HEK293 (cell line): ENCODE data around the gene TSHZ2.

Experiments
- CTCF ChIA-PET: fragments of 350-600 bp; formaldehyde crosslinking; extraction: SDS; loops from one replicate; lab custom pipeline; 2021; ENCODE audit warnings: antibody characterized with exemption; lab: Yijun Ruan, JAX
- POLR2A ChIA-PET: fragments of 300-600 bp; formaldehyde crosslinking; extraction: SDS; loops from one replicate; lab custom pipeline; 2020; ENCODE audit warnings: antibody characterized with exemption, inconsistent platforms; lab: Yijun Ruan, JAX
- H3K27ac ChIP-seq: fragments of 200-500 bp; sonication (Bioruptor generic); 2 replicates; pipeline ENCODE4 v1.5.1; 2014; ENCODE audit warnings: low read depth, low read length, control low read depth, inconsistent platforms; ENCODE audit errors: extremely low read depth
- H3K36me3 ChIP-seq, 2 experiments: fragments of 200-500 bp in 1 of 2; sonication (Bioruptor generic) in 1 of 2; 1 replicate in 1 of 2; 2 replicates in 1 of 2; pipeline ENCODE4 v1.5.1; 2014 to 2017; ENCODE audit warnings: inconsistent platforms in 2 of 2, low read length in 2 of 2; ENCODE audit not compliant: control insufficient read depth in 2 of 2, insufficient read depth in 1 of 2
- H3K4me1 ChIP-seq: fragments of 200-500 bp; sonication (Bioruptor generic); 2 replicates; pipeline ENCODE4 v1.5.1; 2014; ENCODE audit warnings: mild to moderate bottlenecking, low read length, inconsistent platforms; ENCODE audit not compliant: control insufficient read depth, insufficient read depth
- H3K4me3 ChIP-seq: 2 replicates; pipeline ENCODE4 v1.5.1; 2011; ENCODE audit warnings: low read depth, mild to moderate bottlenecking, control low read depth, low read length, moderate library complexity
- H3K9me3 ChIP-seq: fragments of 200-500 bp; sonication (Bioruptor generic); 2 replicates; pipeline ENCODE4 v1.5.1; 2014; ENCODE audit warnings: low read depth, low read length, inconsistent platforms; ENCODE audit not compliant: control insufficient read depth, insufficient read depth
- BCL11B ChIP-seq: fragments of 450-650 bp; formaldehyde crosslinking; IDR thresholded peaks from 2 replicates; pipeline ENCODE4 v1.5.1; 2016; ENCODE audit warnings: low read depth, missing biosample characterization, missing genetic modification characterization
- GLI2 ChIP-seq: fragments of 450-650 bp; formaldehyde crosslinking; IDR thresholded peaks from 2 replicates; pipeline ENCODE4; 2017; ENCODE audit warnings: missing biosample characterization, missing genetic modification characterization, low read depth, borderline replicate concordance
- GLIS2 ChIP-seq: fragments of 450-650 bp; formaldehyde crosslinking; IDR thresholded peaks from 2 replicates; pipeline ENCODE4 v1.5.1; 2016; ENCODE audit warnings: missing biosample characterization, missing genetic modification characterization
- OVOL3 ChIP-seq: fragments of 450-650 bp; formaldehyde crosslinking; IDR thresholded peaks from 2 replicates; pipeline ENCODE4 v1.5.1; 2016; ENCODE audit warnings: missing biosample characterization, missing genetic modification characterization
- PRDM2 ChIP-seq: fragments of 450-650 bp; formaldehyde crosslinking; IDR thresholded peaks from 2 replicates; pipeline ENCODE4 v1.5.1; 2016; ENCODE audit warnings: missing biosample characterization, missing genetic modification characterization, borderline replicate concordance
- ZBTB21 ChIP-seq: fragments of 450-650 bp; formaldehyde crosslinking; IDR thresholded peaks from 2 replicates; pipeline ENCODE4 v1.5.1; 2017; ENCODE audit warnings: missing biosample characterization, missing genetic modification characterization
- ZBTB44 ChIP-seq: fragments of 450-650 bp; IDR thresholded peaks from 2 replicates; pipeline ENCODE4 v1.5.1; 2018; ENCODE audit warnings: missing biosample characterization, mild to moderate bottlenecking, missing genetic modification characterization
- ZNF148 ChIP-seq: fragments of 450-650 bp; formaldehyde crosslinking; IDR thresholded peaks from 2 replicates; pipeline ENCODE4 v1.5.0; 2017; ENCODE audit warnings: missing biosample characterization, missing genetic modification characterization, borderline replicate concordance
- ZNF16 ChIP-seq: fragments of 450-650 bp; formaldehyde crosslinking; IDR thresholded peaks from 2 replicates; pipeline ENCODE4 v1.5.1; 2016; ENCODE audit warnings: low read depth, missing biosample characterization, missing genetic modification characterization
- ZNF248 ChIP-seq: fragments of 450-650 bp; formaldehyde crosslinking; IDR thresholded peaks from 2 replicates; pipeline ENCODE4 v1.5.1; 2017; ENCODE audit warnings: missing biosample characterization, missing genetic modification characterization
- ZNF266 ChIP-seq: fragments of 450-650 bp; formaldehyde crosslinking; IDR thresholded peaks from 2 replicates; pipeline ENCODE4 v1.5.1; 2016; ENCODE audit warnings: missing biosample characterization, missing genetic modification characterization, low read depth
- ZNF292 ChIP-seq: fragments of 450-650 bp; formaldehyde crosslinking; IDR thresholded peaks from 2 replicates; pipeline ENCODE4 v1.5.1; 2016; ENCODE audit warnings: low read depth, missing biosample characterization, missing genetic modification characterization, borderline replicate concordance
- ZNF510 ChIP-seq: fragments of 450-650 bp; formaldehyde crosslinking; IDR thresholded peaks from 2 replicates; pipeline ENCODE4 v1.5.1; 2018; ENCODE audit warnings: mild to moderate bottlenecking, missing genetic modification characterization, missing biosample characterization; ENCODE audit not compliant: insufficient replicate concordance
- ZNF580 ChIP-seq: fragments of 450-650 bp; formaldehyde crosslinking; IDR thresholded peaks from 2 replicates; pipeline ENCODE4 v1.5.1; 2016; ENCODE audit warnings: missing biosample characterization, missing genetic modification characterization
- ZSCAN4 ChIP-seq: fragments of 450-650 bp; formaldehyde crosslinking; IDR thresholded peaks from 2 replicates; pipeline ENCODE4 v1.5.1; 2017; ENCODE audit warnings: missing biosample characterization, missing genetic modification characterization
- ZXDB ChIP-seq: fragments of 450-650 bp; formaldehyde crosslinking; IDR thresholded peaks from 2 replicates; pipeline ENCODE4 v1.5.1; 2016; ENCODE audit warnings: missing biosample characterization, missing genetic modification characterization

TSHZ2 gene

GRCh38 chr20:53439616-53440015 lies 467.5 kb downstream of the TSHZ2 start (continued):
- no peak for TF ChIP-seq ZBTB44 (tag by site-specific recombination)
- TF ChIP-seq, all 188 proteins: peak for 0

GRCh38 chr20:53444401-53445149 lies 472.4 kb downstream of the TSHZ2 start:
- ChIA-PET POLR2A (interaction anchor here (0.6 kb wide), 1 partner anchor 159 kb away, joined by 4 read pairs; no protein-coding TSS in a partner anchor), CTCF (no interaction called here)
- TF ChIP-seq ZSCAN4 (tag by site-specific recombination) (no peak), ZBTB21 (tag by site-specific recombination) (no peak), BCL11B (no peak), ZNF16 (no peak), ZNF248 (tag by site-specific recombination) (no peak), GLI2 (no peak), ZNF580 (no peak), ZNF510 (tag by site-specific recombination) (no peak), PRDM2 (tag by site-specific recombination) (no peak), ZNF266 (no peak), ZNF292 (no peak)
- Histone ChIP-seq H3K9me3 (no peaks in the 10 kb centered on the region), H3K4me3 (no peak overlapping the region), H3K27ac (no peak overlapping the region), H3K36me3 (no peaks in the 10 kb centered on the region), H3K4me1 (no peaks in the 10 kb centered on the region)

GRCh38 chr20:53445321-53445731 lies 473.2 kb downstream of the TSHZ2 start:
- no peaks in the 10 kb centered on the region for H3K4me1 ChIP-seq
- ChIA-PET CTCF (no interaction called here), POLR2A (no interaction called here)
- H3K9me3 ChIP-seq = no peaks in the 10 kb centered on the region
- H3K27ac ChIP-seq = no peak overlapping the region
- H3K36me3 ChIP-seq = no peaks in the 10 kb centered on the region
- no peak overlapping the region for H3K4me3 ChIP-seq
- TF ChIP-seq ZNF148 (no peak), ZXDB (tag by site-specific recombination) (no peak), GLIS2 (tag by site-specific recombination) (no peak), OVOL3 (no peak)
